NCI-H187 (cell line): ENCODE data around the gene DRD5.

Source experiments
- DNase-seq, 2 experiments: peaks; one replicate each; lab custom pipeline; 2025; lab: John Stamatoyannopoulos, UW

Gene DRD5

GRCh38 chr4:9816285-9816684 lies 34.9 kb downstream of the DRD5 start:
- DNase-seq, result no peak

GRCh38 chr4:9820343-9820742 lies 38.9 kb downstream of the DRD5 start:
- DNase-seq, result no peak

- peak; percentile 31 to 37 for DNase-seq
Observed at GRCh38 chr4:9825049-9825448, 43.6 kb downstream of the DRD5 start.

- no peak for DNase-seq
Observed at GRCh38 chr4:9826551-9826950, 45.1 kb downstream of the DRD5 start.

GRCh38 chr4:9832640-9833039 lies 51.2 kb downstream of the DRD5 start:
- DNase-seq, result no peak

- no peak for DNase-seq
Observed at GRCh38 chr4:9833421-9833820, 52.0 kb downstream of the DRD5 start.
